Hepatocyte (in vitro differentiated cells): ENCODE results near the gene ZNF684.

Experiments used
- CTCF ChIP-seq: fragments of 200-600 bp; sonication (generic); IDR thresholded peaks from 2 replicates; pipeline ENCODE4 v1.5.1; 2016; ENCODE audit warnings: antibody characterized with exemption, mild to moderate bottlenecking; ENCODE audit not compliant: poor library complexity
- EZH2 ChIP-seq: fragments of 200-600 bp; sonication (generic); IDR thresholded peaks from 2 replicates; pipeline ENCODE4 v1.6.1; 2016; ENCODE audit warnings: antibody characterized with exemption, mild to moderate bottlenecking, borderline replicate concordance

- no peak for TF ChIP-seq CTCF
- TF ChIP-seq EZH2: no peak
Observed at GRCh38 chr1:40507973-40508372, 23.5 kb upstream of the ZNF684 start.
